HEK293 (cell line): ENCODE results near the gene MFSD11.

Experiments
- BCL11B ChIP-seq: fragments of 450-650 bp; formaldehyde crosslinking; IDR thresholded peaks from 2 replicates; pipeline ENCODE4 v1.5.1; 2016; ENCODE audit warnings: low read depth, missing biosample characterization, missing genetic modification characterization
- GFI1B ChIP-seq: fragments of 450-650 bp; formaldehyde crosslinking; IDR thresholded peaks from 2 replicates; pipeline ENCODE4 v1.5.1; 2016; ENCODE audit warnings: missing biosample characterization, missing genetic modification characterization
- MZF1 ChIP-seq: fragments of 450-650 bp; formaldehyde crosslinking; IDR thresholded peaks from 2 replicates; pipeline ENCODE4 v1.5.1; 2017; ENCODE audit warnings: missing biosample characterization, missing genetic modification characterization, borderline replicate concordance
- OVOL3 ChIP-seq: fragments of 450-650 bp; formaldehyde crosslinking; IDR thresholded peaks from 2 replicates; pipeline ENCODE4 v1.5.1; 2016; ENCODE audit warnings: missing biosample characterization, missing genetic modification characterization
- SALL2 ChIP-seq: fragments of 450-650 bp; formaldehyde crosslinking; IDR thresholded peaks from 2 replicates; pipeline ENCODE4 v1.5.0; 2017; ENCODE audit warnings: missing biosample characterization, mild to moderate bottlenecking, missing genetic modification characterization, borderline replicate concordance
- SETDB1 ChIP-seq: IDR thresholded peaks from one replicate; pipeline ENCODE4 v1.6.1; 2017; ENCODE audit warnings: mild to moderate bottlenecking, low read length, moderate library complexity, mixed read lengths; ENCODE audit not compliant: insufficient read length
- ZBTB1 ChIP-seq: fragments of 450-650 bp; formaldehyde crosslinking; IDR thresholded peaks from 2 replicates; pipeline ENCODE4 v1.5.1; 2016; ENCODE audit warnings: missing biosample characterization, missing genetic modification characterization
- ZBTB17 ChIP-seq: fragments of 450-650 bp; formaldehyde crosslinking; IDR thresholded peaks from 2 replicates; pipeline ENCODE4 v1.5.1; 2016; ENCODE audit warnings: missing biosample characterization, missing genetic modification characterization
- ZFP37 ChIP-seq: fragments of 450-650 bp; formaldehyde crosslinking; IDR thresholded peaks from 2 replicates; pipeline ENCODE4 v1.5.1; 2016; ENCODE audit warnings: missing biosample characterization, missing genetic modification characterization
- ZNF112 ChIP-seq: fragments of 450-650 bp; formaldehyde crosslinking; IDR thresholded peaks from 2 replicates; pipeline ENCODE4 v1.5.0; 2017; ENCODE audit warnings: missing biosample characterization, missing genetic modification characterization
- ZNF133 ChIP-seq: fragments of 450-650 bp; formaldehyde crosslinking; IDR thresholded peaks from 2 replicates; pipeline ENCODE4 v1.5.1; 2016; ENCODE audit warnings: missing biosample characterization, missing genetic modification characterization
- ZNF16 ChIP-seq: fragments of 450-650 bp; formaldehyde crosslinking; IDR thresholded peaks from 2 replicates; pipeline ENCODE4 v1.5.1; 2016; ENCODE audit warnings: low read depth, missing biosample characterization, missing genetic modification characterization
- ZNF239 ChIP-seq: fragments of 450-650 bp; formaldehyde crosslinking; IDR thresholded peaks from 2 replicates; pipeline ENCODE4 v1.5.1; 2016; ENCODE audit warnings: missing biosample characterization, missing genetic modification characterization
- ZNF274 ChIP-seq, 2 experiments: fragments of 200-500 bp in 1 of 2; fragments of 450-650 bp in 1 of 2; sonication (Bioruptor generic) in 1 of 2; formaldehyde crosslinking in 1 of 2; IDR thresholded peaks; 2 replicates each; pipeline versions ENCODE4 v1.5.1 to v1.6.1; 2014 to 2016; ENCODE audit warnings: borderline replicate concordance in 1 of 2, inconsistent platforms in 1 of 2, low read length in 1 of 2, missing biosample characterization in 1 of 2, missing genetic modification characterization in 1 of 2
- ZNF391 ChIP-seq: fragments of 450-650 bp; formaldehyde crosslinking; IDR thresholded peaks from 2 replicates; pipeline ENCODE4 v1.5.1; 2016; ENCODE audit warnings: low read depth, missing biosample characterization, missing genetic modification characterization, borderline replicate concordance
- ZNF394 ChIP-seq: fragments of 450-650 bp; formaldehyde crosslinking; IDR thresholded peaks from 2 replicates; pipeline ENCODE4 v1.5.1; 2016; ENCODE audit warnings: missing biosample characterization, missing genetic modification characterization, mild to moderate bottlenecking, moderate library complexity, borderline replicate concordance
- ZNF404 ChIP-seq: fragments of 450-650 bp; formaldehyde crosslinking; IDR thresholded peaks from 2 replicates; pipeline ENCODE4 v1.5.1; 2017; ENCODE audit warnings: missing biosample characterization, missing genetic modification characterization
- ZNF530 ChIP-seq: fragments of 450-650 bp; formaldehyde crosslinking; IDR thresholded peaks from 2 replicates; pipeline ENCODE4 v1.5.1; 2016; ENCODE audit warnings: low read depth, missing biosample characterization, missing genetic modification characterization
- ZNF544 ChIP-seq: fragments of 450-650 bp; formaldehyde crosslinking; IDR thresholded peaks from 2 replicates; pipeline ENCODE4 v1.5.0; 2017; ENCODE audit warnings: missing biosample characterization, missing genetic modification characterization
- ZNF548 ChIP-seq: fragments of 450-650 bp; formaldehyde crosslinking; IDR thresholded peaks from 2 replicates; pipeline ENCODE4 v1.5.1; 2016; ENCODE audit warnings: missing biosample characterization, missing genetic modification characterization
- ZNF624 ChIP-seq: fragments of 450-650 bp; formaldehyde crosslinking; IDR thresholded peaks from 2 replicates; pipeline ENCODE4 v1.5.1; 2017; ENCODE audit warnings: missing biosample characterization, missing genetic modification characterization
- ZNF660 ChIP-seq: fragments of 450-650 bp; IDR thresholded peaks from 2 replicates; pipeline ENCODE4 v1.5.1; 2018; ENCODE audit warnings: missing biosample characterization, mild to moderate bottlenecking, missing genetic modification characterization
- ZNF747 ChIP-seq: fragments of 450-650 bp; formaldehyde crosslinking; IDR thresholded peaks from 2 replicates; pipeline ENCODE4 v1.5.1; 2016; ENCODE audit warnings: missing biosample characterization, missing genetic modification characterization
- ZNF777 ChIP-seq: fragments of 450-650 bp; formaldehyde crosslinking; IDR thresholded peaks from 2 replicates; pipeline ENCODE4 v1.5.1; 2017; ENCODE audit warnings: missing biosample characterization, missing genetic modification characterization, borderline replicate concordance
- ZSCAN30 ChIP-seq: fragments of 450-650 bp; IDR thresholded peaks from 2 replicates; pipeline ENCODE4 v1.5.1; 2018; ENCODE audit warnings: missing biosample characterization, mild to moderate bottlenecking, missing genetic modification characterization, moderate library complexity
- ZXDB ChIP-seq: fragments of 450-650 bp; formaldehyde crosslinking; IDR thresholded peaks from 2 replicates; pipeline ENCODE4 v1.5.1; 2016; ENCODE audit warnings: missing biosample characterization, missing genetic modification characterization
- TF ChIP-seq, protein P1 (sequence below): fragments of 450-650 bp; formaldehyde crosslinking; IDR thresholded peaks from 2 replicates; pipeline ENCODE4 v1.5.1; 2016; ENCODE audit warnings: missing biosample characterization, missing genetic modification characterization
- TF ChIP-seq, protein P2 (sequence below): fragments of 450-650 bp; formaldehyde crosslinking; IDR thresholded peaks from 2 replicates; pipeline ENCODE4 v1.5.1; 2016; ENCODE audit warnings: missing biosample characterization, missing genetic modification characterization, low read depth
- TF ChIP-seq, protein P3 (sequence below): IDR thresholded peaks from 2 replicates; pipeline ENCODE4 v1.6.1; 2011; ENCODE audit warnings: mild to moderate bottlenecking, low read depth, low read length, borderline replicate concordance
- TF ChIP-seq, protein P4 (sequence below): sonication (generic); formaldehyde crosslinking; IDR thresholded peaks from 2 replicates; pipeline ENCODE4 v1.8.1; 2022; ENCODE audit warnings: mild to moderate bottlenecking, moderate library complexity, missing genetic modification reagents
- TF ChIP-seq, protein P5 (sequence below): fragments of 450-650 bp; formaldehyde crosslinking; IDR thresholded peaks from 2 replicates; pipeline ENCODE4 v1.5.1; 2016; ENCODE audit warnings: missing biosample characterization, missing genetic modification characterization

The MFSD11 gene

DNA sequence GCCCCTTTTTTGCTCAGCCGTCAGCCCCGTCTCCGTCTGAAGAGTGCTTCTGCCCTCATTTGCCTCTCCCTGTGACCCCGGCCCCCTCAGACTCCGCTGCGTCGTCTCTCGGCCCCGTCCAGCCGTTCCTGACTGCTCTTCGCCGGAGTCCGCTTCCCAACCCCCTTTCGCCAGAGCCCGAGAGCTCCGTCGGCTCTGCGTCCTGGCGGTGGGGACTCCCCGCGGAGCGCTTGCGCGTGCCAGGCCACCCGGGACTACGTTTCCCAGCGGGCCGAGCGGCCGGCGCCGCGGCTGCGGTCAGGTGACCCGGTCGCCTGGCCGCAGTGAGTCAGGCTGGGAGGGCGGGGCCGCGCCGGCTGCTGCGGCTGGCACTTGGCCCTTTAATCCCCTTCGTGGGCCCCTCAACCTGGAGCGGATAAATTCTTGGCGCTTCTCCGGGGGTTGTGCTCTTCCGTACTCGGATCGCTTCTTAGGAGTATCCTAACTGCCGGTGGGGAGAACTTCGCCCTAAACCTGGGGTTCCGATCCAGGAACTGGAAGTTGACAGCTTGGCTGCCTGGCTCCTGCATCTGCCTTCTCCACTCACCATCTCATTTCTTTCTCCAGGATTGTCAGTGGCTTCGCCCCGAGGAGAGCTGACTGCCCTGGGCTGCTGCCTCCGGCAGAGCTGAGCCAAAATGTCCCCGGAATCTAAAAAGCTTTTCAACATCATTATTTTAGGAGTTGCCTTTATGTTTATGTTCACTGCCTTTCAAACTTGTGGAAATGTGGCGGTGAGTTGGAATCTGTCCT, at the start of gene MFSD11 (continued):
- TF ChIP-seq, protein P1, sequence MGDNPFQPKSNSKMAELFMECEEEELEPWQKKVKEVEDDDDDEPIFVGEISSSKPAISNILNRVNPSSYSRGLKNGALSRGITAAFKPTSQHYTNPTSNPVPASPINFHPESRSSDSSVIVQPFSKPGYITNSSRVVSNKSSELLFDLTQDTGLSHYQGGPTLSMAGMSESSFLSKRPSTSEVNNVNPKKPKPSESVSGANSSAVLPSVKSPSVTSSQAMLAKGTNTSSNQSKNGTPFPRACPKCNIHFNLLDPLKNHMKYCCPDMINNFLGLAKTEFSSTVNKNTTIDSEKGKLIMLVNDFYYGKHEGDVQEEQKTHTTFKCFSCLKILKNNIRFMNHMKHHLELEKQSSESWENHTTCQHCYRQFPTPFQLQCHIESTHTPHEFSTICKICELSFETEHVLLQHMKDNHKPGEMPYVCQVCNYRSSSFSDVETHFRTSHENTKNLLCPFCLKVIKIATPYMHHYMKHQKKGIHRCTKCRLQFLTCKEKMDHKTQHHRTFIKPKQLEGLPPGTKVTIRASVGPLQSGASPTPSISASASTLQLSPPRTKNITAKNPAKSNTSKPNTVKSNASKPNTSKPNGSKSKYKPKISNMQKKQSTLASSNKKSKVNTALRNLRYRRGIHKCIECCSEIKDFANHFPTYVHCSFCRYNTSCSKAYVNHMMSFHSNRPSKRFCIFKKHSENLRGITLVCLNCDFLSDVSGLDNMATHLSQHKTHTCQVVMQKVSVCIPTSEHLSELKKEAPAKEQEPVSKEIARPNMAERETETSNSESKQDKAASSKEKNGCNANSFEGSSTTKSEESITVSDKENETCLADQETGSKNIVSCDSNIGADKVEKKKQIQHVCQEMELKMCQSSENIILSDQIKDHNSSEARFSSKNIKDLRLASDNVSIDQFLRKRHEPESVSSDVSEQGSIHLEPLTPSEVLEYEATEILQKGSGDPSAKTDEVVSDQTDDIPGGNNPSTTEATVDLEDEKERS (tag by site-specific recombination), result no peak
- TF ChIP-seq, protein P2, sequence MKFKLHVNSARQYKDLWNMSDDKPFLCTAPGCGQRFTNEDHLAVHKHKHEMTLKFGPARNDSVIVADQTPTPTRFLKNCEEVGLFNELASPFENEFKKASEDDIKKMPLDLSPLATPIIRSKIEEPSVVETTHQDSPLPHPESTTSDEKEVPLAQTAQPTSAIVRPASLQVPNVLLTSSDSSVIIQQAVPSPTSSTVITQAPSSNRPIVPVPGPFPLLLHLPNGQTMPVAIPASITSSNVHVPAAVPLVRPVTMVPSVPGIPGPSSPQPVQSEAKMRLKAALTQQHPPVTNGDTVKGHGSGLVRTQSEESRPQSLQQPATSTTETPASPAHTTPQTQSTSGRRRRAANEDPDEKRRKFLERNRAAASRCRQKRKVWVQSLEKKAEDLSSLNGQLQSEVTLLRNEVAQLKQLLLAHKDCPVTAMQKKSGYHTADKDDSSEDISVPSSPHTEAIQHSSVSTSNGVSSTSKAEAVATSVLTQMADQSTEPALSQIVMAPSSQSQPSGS (tag by site-specific recombination), result no peak
- no peak for TF ChIP-seq SETDB1
- no peak for TF ChIP-seq ZNF747 (tag by site-specific recombination)
- TF ChIP-seq GFI1B, result no peak
- TF ChIP-seq ZNF544 (tag by site-specific recombination), result no peak
- TF ChIP-seq ZSCAN30 (tag by site-specific recombination), result peak; percentile 83
- peak; percentile 77; the same call in 1 of the 2 replicates for TF ChIP-seq ZXDB
- peak; percentile 98 for TF ChIP-seq ZBTB17 (tag by site-specific recombination)
- TF ChIP-seq, protein P3, sequence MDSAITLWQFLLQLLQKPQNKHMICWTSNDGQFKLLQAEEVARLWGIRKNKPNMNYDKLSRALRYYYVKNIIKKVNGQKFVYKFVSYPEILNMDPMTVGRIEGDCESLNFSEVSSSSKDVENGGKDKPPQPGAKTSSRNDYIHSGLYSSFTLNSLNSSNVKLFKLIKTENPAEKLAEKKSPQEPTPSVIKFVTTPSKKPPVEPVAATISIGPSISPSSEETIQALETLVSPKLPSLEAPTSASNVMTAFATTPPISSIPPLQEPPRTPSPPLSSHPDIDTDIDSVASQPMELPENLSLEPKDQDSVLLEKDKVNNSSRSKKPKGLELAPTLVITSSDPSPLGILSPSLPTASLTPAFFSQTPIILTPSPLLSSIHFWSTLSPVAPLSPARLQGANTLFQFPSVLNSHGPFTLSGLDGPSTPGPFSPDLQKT, result no peak
- peak; percentile 96 for TF ChIP-seq BCL11B (tag by site-specific recombination)
- no peak for TF ChIP-seq ZNF530 (tag by site-specific recombination)
- TF ChIP-seq ZNF274 (IDR thresholded peaks at IDR 0.05; ENCODE audit: low read length), result no peak
- no peak for TF ChIP-seq ZNF274 (tag by site-specific recombination; IDR thresholded peaks at IDR 0.05; ENCODE audit: borderline replicate concordance)
- peak; percentile 27; the same call in 1 of the 2 replicates for TF ChIP-seq ZFP37
- TF ChIP-seq, protein P4, sequence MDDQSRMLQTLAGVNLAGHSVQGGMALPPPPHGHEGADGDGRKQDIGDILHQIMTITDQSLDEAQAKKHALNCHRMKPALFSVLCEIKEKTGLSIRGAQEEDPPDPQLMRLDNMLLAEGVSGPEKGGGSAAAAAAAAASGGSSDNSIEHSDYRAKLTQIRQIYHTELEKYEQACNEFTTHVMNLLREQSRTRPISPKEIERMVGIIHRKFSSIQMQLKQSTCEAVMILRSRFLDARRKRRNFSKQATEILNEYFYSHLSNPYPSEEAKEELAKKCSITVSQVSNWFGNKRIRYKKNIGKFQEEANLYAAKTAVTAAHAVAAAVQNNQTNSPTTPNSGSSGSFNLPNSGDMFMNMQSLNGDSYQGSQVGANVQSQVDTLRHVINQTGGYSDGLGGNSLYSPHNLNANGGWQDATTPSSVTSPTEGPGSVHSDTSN, result no peak; the same call in 1 of the 2 replicates
- peak; percentile 93; the same call in 1 of the 2 replicates for TF ChIP-seq ZNF777 (tag by site-specific recombination)
- no peak for TF ChIP-seq ZNF16 (tag by site-specific recombination)
- no peak for TF ChIP-seq ZNF112 (tag by site-specific recombination)
- TF ChIP-seq OVOL3 (tag by site-specific recombination), result no peak
- TF ChIP-seq ZNF239 (tag by site-specific recombination), result no peak
- TF ChIP-seq ZNF548 (tag by site-specific recombination), result no peak
- TF ChIP-seq ZNF394 (tag by site-specific recombination), result peak; percentile 62; the same call in 1 of the 2 replicates
- TF ChIP-seq ZNF133 (tag by site-specific recombination), result no peak; the same call in 1 of the 2 replicates
- peak; percentile 63; the same call in 1 of the 2 replicates for TF ChIP-seq ZNF660 (tag by site-specific recombination)
- TF ChIP-seq SALL2 (tag by site-specific recombination), result no peak
- no peak for TF ChIP-seq ZNF404 (tag by site-specific recombination)
- TF ChIP-seq, protein P5, sequence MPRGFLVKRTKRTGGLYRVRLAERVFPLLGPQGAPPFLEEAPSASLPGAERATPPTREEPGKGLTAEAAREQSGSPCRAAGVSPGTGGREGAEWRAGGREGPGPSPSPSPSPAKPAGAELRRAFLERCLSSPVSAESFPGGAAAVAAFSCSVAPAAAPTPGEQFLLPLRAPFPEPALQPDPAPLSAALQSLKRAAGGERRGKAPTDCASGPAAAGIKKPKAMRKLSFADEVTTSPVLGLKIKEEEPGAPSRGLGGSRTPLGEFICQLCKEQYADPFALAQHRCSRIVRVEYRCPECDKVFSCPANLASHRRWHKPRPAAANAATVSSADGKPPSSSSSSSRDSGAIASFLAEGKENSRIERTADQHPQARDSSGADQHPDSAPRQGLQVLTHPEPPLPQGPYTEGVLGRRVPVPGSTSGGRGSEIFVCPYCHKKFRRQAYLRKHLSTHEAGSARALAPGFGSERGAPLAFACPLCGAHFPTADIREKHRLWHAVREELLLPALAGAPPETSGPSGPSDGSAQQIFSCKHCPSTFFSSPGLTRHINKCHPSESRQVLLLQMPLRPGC (tag by site-specific recombination), result peak; percentile 84; the same call in 1 of the 2 replicates
- TF ChIP-seq ZBTB1 (tag by site-specific recombination), result no peak; the same call in 1 of the 2 replicates
- peak; percentile 52 for TF ChIP-seq MZF1 (tag by site-specific recombination)
- 0 out of 2 replicates have a peak, but pooled peaks have one; percentile 66 for TF ChIP-seq ZNF391 (tag by site-specific recombination)
- TF ChIP-seq ZNF624, result no peak
